Measurements from ENCODE around the gene WNT6.

DNA sequence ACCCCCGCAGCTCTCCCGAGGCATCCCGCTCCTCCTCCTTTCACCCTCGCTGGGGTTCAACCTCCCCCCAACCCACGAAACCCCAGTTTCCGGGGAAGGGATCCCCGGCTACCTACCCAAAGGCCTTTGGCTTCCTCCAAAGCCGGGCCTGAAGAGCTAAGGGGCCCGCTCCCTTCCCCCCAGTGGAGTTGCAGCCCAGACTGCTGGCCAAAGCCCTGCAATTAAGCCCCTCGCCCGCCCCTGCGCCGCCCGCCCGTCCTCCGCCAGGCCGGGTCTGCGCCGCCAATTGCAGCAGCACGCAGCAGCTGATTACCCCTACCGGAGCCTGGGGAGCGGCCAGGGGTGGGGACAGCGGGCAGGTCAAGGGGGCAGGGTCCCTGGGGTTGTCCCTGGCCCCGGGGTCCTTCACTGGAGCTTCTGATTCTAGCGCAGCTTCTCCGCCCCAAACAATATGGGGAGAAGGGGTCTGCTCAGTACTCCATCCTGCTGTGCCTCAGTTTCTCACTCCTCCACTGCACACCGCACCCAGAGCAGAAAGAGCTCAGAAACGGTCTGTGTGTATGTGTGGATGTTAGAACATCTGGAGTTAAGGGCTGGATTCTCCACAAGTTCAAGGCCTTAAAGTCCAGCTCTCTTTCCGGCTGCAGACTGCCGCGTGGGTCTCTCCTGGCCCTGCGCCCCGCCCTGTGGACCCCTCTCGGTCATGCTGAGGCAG is 37.9 kb downstream of the WNT6 start:
- TF ChIP-seq, protein P1, sequence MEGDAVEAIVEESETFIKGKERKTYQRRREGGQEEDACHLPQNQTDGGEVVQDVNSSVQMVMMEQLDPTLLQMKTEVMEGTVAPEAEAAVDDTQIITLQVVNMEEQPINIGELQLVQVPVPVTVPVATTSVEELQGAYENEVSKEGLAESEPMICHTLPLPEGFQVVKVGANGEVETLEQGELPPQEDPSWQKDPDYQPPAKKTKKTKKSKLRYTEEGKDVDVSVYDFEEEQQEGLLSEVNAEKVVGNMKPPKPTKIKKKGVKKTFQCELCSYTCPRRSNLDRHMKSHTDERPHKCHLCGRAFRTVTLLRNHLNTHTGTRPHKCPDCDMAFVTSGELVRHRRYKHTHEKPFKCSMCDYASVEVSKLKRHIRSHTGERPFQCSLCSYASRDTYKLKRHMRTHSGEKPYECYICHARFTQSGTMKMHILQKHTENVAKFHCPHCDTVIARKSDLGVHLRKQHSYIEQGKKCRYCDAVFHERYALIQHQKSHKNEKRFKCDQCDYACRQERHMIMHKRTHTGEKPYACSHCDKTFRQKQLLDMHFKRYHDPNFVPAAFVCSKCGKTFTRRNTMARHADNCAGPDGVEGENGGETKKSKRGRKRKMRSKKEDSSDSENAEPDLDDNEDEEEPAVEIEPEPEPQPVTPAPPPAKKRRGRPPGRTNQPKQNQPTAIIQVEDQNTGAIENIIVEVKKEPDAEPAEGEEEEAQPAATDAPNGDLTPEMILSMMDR (IDR thresholded peaks at IDR 0.05; ENCODE audit: insufficient read depth, low read length, poor library complexity, severe bottlenecking), result no peak
- no peak for TF ChIP-seq EZH2phosphoT487 (conservative IDR thresholded peaks at IDR 0.05; ENCODE audit: low read length)
